HepG2 (cell line): ENCODE data around the gene SUDS3. TPM values are rescaled to one million over a fixed set of nuclear protein-coding genes. Genes with fewer than 3 reads are reported as not detected.

Source experiments
- ATAC-seq: fragments of 200-7000 bp; cut with Tn5 transposase; 3 replicates; pipeline ENCODE4 v1.9.1; 2020; ENCODE audit warnings: mild to moderate bottlenecking, moderate library complexity
- BruUV-seq: library from RNA; stranded (reverse); fragments of 400-500 nt; replicated peaks from 2 replicates; lab custom pipeline; 2021; lab: Mats Ljungman, UMichigan
- CTCF ChIA-PET: fragments of 300-600 bp; formaldehyde crosslinking; extraction: SDS; loops from one replicate; lab custom pipeline; 2021; ENCODE audit warnings: low total read pairs, inconsistent platforms, low intra/inter-chr PET ratio; lab: Yijun Ruan, JAX
- POLR2A ChIA-PET: fragments of 350-600 bp; sonication (Branson Sonifier 250); formaldehyde crosslinking; loops from one replicate; lab custom pipeline; 2020; ENCODE audit warnings: antibody characterized with exemption, inconsistent platforms; lab: Yijun Ruan, JAX
- DNase-seq: peaks from one replicate; pipeline ENCODE4 v3.0.0-alpha.2; 2015; ENCODE audit warnings: low spot score
- FAIRE-seq: peaks from 3 replicates; lab custom pipeline; 2011; peaks lifted over from hg19 to GRCh38; lab: Jason Lieb, UNC
- H2AFZ ChIP-seq: one replicate; pipeline ENCODE4 v1.6.1; 2011; ENCODE audit warnings: low read length, inconsistent platforms
- H3K27ac ChIP-seq: fragments of 300-600 bp; 3 replicates; pipeline ENCODE4 v1.8.0; 2011; ENCODE audit warnings: mixed run types, mild to moderate bottlenecking, mixed read lengths, low read length, inconsistent platforms; ENCODE audit not compliant: insufficient read depth; ENCODE audit errors: extremely low read length
- H3K27me3 ChIP-seq, 2 experiments: fragments of 200-600 bp in 1 of 2; 2 replicates in 1 of 2; 3 replicates in 1 of 2; pipeline versions ENCODE4 v1.6.0 to v1.8.0; 2011; ENCODE audit warnings: low read length in 2 of 2, mild to moderate bottlenecking in 2 of 2, moderate library complexity in 2 of 2, inconsistent platforms in 1 of 2; ENCODE audit not compliant: insufficient read depth in 2 of 2, control insufficient read depth in 1 of 2
- H3K36me3 ChIP-seq, 2 experiments: fragments of 200-600 bp in 1 of 2; replicated peaks in 1 of 2; 2 replicates in 1 of 2; 3 replicates in 1 of 2; pipeline versions ENCODE4 v1.5.1 to v1.8.0; 2011; ENCODE audit warnings: low read length in 2 of 2, inconsistent platforms in 1 of 2; ENCODE audit not compliant: insufficient read depth in 2 of 2, control insufficient read depth in 1 of 2
- H3K4me1 ChIP-seq: 2 replicates; pipeline ENCODE4 v1.5.1; 2012; ENCODE audit warnings: low read length, inconsistent platforms; ENCODE audit not compliant: insufficient read depth
- H3K4me2 ChIP-seq: 2 replicates; pipeline ENCODE4 v1.6.0; 2011; ENCODE audit warnings: low read depth, low read length, inconsistent platforms
- H3K4me3 ChIP-seq, 3 experiments: fragments of 200-600 bp in 1 of 3; sonication (generic), shearing (Covaris generic) in 1 of 3; replicated peaks in 1 of 3; 2 replicates each; pipeline ENCODE4 v1.5.1; 2011 to 2016; ENCODE audit warnings: low read length in 3 of 3, inconsistent platforms in 2 of 3, low read depth in 2 of 3, mild to moderate bottlenecking in 2 of 3, control low read depth in 1 of 3, mixed read lengths in 1 of 3; ENCODE audit not compliant: insufficient read depth in 1 of 3
- H3K79me2 ChIP-seq: one replicate; pipeline ENCODE4 v1.6.1; 2011; ENCODE audit warnings: low read length, inconsistent platforms; ENCODE audit not compliant: insufficient read depth
- H3K9ac ChIP-seq: 2 replicates; pipeline ENCODE4 v1.6.0; 2011; ENCODE audit warnings: mild to moderate bottlenecking, low read depth, low read length, inconsistent platforms; ENCODE audit not compliant: insufficient read depth
- H3K9me3 ChIP-seq: 2 replicates; pipeline ENCODE4 v1.5.1; 2012; ENCODE audit warnings: mild to moderate bottlenecking, low read length
- H4K20me1 ChIP-seq: 2 replicates; pipeline ENCODE4 v1.6.0; 2011; ENCODE audit warnings: inconsistent platforms, mild to moderate bottlenecking, low read length, moderate library complexity; ENCODE audit not compliant: insufficient read depth
- JUN ChIP-seq: sonication (generic); formaldehyde crosslinking; IDR thresholded peaks from 2 replicates; pipeline ENCODE4 v1.4.0; 2020; ENCODE audit warnings: mild to moderate bottlenecking, missing genetic modification reagents
- KAT7 ChIP-seq: IDR thresholded peaks from 2 replicates; pipeline ENCODE4 v1.6.1; 2018; ENCODE audit warnings: borderline replicate concordance, missing compliant biosample characterization
- NR2F6 ChIP-seq, 2 experiments: IDR thresholded peaks; 2 replicates each; pipeline ENCODE4 v1.6.1; 2016; ENCODE audit warnings: antibody characterized with exemption in 1 of 2, mild to moderate bottlenecking in 1 of 2
- ONECUT2 ChIP-seq: sonication (generic); formaldehyde crosslinking; IDR thresholded peaks from 2 replicates; pipeline ENCODE4 v1.4.0; 2020; ENCODE audit warnings: missing genetic modification reagents
- SIN3A ChIP-seq: IDR thresholded peaks from 2 replicates; pipeline ENCODE4 v1.6.1; 2011; ENCODE audit warnings: low read depth, mild to moderate bottlenecking, control low read depth, low read length, borderline replicate concordance
- ZFY ChIP-seq: sonication (generic); formaldehyde crosslinking; IDR thresholded peaks from 2 replicates; pipeline ENCODE4 v1.4.0; 2020; ENCODE audit warnings: missing genetic modification reagents
- ZNF224 ChIP-seq: sonication (generic); formaldehyde crosslinking; IDR thresholded peaks from 2 replicates; pipeline ENCODE4 v1.5.0; 2020; ENCODE audit warnings: mild to moderate bottlenecking, missing genetic modification reagents
- ZNF556 ChIP-seq: sonication (generic); formaldehyde crosslinking; IDR thresholded peaks from 2 replicates; pipeline ENCODE4 v1.4.0; 2020; ENCODE audit warnings: mild to moderate bottlenecking, missing genetic modification reagents, borderline replicate concordance
- WGBS: methylation state at CpG from one replicate; pipeline ENCODE4 v1.1.6; 2017; ENCODE audit warnings: low lambda C conversion rate; 5-methylcytosine and 5-hydroxymethylcytosine counted together
- in situ Hi-C: cut with HindIII; loops from 2 replicates; pipeline ENCODE4 v1.10.0; 2017; ENCODE audit warnings: low pct_unique_long_range_greater_than_20kb; ENCODE audit not compliant: extremely low pct_ligation_motif_present
- intact Hi-C: fragments of 100-400 bp; cut with micrococcal nuclease; formaldehyde crosslinking; loops from one replicate; pipeline ENCODE4 v1.10.0; 2022; ENCODE audit not compliant: unreplicated experiment
- polyA plus RNA-seq, 8 experiments: library from polyadenylated mRNA; depleted of rRNA in 3 of 8; stranded (reverse) in 7 of 8; unstranded in 1 of 8; fragments of >200 nt; fragmentation: Illumina TruSeq in 4 of 8; extraction: Trizol in 4 of 8; gene quantifications; 2 replicates each; pipeline versions ENCODE4 v1.2.1 to v1.2.3, GENCODE V29; 2011 to 2016; ENCODE audit warnings: low read depth in 4 of 8, missing spikeins in 1 of 8, mixed read lengths in 1 of 8; ENCODE audit not compliant: insufficient read depth in 1 of 8
- total RNA-seq, 5 experiments: library from RNA; depleted of rRNA; stranded (reverse); fragments of >200 nt; fragmentation: Illumina TruSeq; extraction: Trizol; gene quantifications; 2 replicates each; pipeline ENCODE4 v1.2.3, GENCODE V29; 2016; ENCODE audit warnings: low read depth in 1 of 5
- TF ChIP-seq, protein P1 (sequence below): sonication (generic); formaldehyde crosslinking; IDR thresholded peaks from one replicate; pipeline ENCODE4 v1.5.1; 2020; ENCODE audit warnings: mild to moderate bottlenecking, missing genetic modification reagents; ENCODE audit errors: not compliant biosample characterization

SUDS3 gene
- total and polyA plus RNA-seq, 2 of the 13 experiments (the other 11 are each of a cell fraction or from before 2014, with no cell fraction given), result 20.2 to 33.1 TPM

DNA sequence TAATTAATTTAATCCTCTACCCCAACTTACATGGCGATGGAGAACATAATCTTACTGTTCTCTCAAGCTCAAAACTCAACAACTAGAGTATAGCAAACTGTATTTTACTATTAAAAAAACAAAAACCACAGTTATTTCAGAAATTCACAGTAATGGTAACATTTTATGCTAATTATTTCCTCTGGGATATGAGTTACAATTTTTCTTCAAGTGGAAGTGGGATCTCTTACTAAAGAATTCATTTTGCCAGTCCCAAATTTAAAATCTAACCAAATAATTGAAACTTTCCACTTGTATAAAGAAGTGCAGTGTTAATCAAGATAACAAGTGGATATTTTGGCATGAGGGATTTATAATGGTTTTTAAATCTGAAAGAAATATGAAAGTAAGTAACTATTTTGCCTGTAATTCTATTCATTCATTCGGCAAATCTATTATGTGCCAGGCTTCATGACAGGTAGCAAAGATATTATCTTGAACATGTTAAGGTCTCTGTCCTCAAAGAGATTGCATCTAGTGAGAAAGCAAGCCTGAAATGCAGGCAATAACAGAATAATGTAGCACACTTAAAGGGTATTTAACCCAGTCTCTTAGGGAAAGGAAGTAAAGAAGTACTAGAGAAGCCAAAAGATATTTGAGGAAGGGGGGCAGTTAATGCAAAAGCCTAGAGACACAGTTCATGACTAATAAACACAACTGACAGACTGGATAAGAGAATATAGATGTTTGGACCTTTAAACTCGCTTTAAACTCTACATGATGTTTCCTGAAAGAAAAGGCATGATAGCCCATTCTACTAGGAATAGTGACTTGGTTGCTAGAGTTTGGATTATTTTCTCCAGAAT is 47.6 kb upstream of the SUDS3 start:
- Histone ChIP-seq H3K4me3 (no peak overlapping the region), H3K9ac (no peak overlapping the region), H3K36me3 (no peaks in the 10 kb centered on the region), H2AFZ (no peak overlapping the region), H4K20me1 (no peaks in the 10 kb centered on the region), H3K9me3 (no peaks in the 10 kb centered on the region), H3K4me1 (no peaks in the 10 kb centered on the region), H3K4me2 (no peak overlapping the region), H3K27ac (no peak overlapping the region), H3K79me2 (peaks cover 2% of the 10 kb centered on the region), H3K27me3 (no peaks in the 10 kb centered on the region)
- POLR2A ChIA-PET, result no interaction called here
- intact Hi-C loops, result no loop called here
- TF ChIP-seq JUN, result no peak
- no peak for TF ChIP-seq ONECUT2
- 91% methylated on average over 3 of the region's 3 CpGs for WGBS
- CTCF ChIA-PET, result no interaction called here
- in situ Hi-C loops, result no loop called here
- no peak for ATAC-seq
- DNase-seq, result no peak
- BruUV-seq, result no TSS peak
- FAIRE-seq, result no peak

DNA sequence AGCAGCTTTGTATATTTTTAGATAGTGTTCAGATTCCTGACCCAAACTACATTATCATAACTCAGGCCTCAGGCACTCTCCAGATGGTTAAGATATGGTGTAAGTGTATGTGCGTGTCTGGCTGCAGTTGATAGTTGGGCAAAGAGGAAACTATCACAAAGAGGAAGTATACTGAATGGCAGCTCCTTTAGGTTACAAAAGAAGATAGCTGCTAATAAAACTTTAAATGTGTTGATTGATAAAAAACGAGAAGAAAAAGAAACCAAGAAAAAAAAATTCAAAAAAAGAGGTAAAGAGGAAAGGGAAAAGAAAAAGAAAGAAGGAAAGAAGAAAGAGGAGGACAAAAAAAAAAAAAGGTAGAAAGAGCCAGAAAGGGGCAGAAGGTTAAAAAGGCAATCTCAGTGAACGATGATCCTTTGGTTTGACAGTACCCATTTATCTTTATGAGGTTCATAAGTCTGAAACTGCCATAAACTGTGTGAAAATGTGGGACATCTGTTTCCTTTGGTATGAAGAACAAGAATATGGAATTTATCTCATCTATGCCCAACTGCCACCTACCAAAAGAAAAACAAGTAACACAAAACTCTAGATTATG is 45.8 kb upstream of the SUDS3 start:
- Histone ChIP-seq H3K27me3 (no peaks in the 10 kb centered on the region), H3K4me3 (no peak overlapping the region), H3K9ac (no peak overlapping the region), H3K4me1 (no peaks in the 10 kb centered on the region), H3K27ac (no peak overlapping the region), H3K79me2 (peaks cover 2% of the 10 kb centered on the region), H3K9me3 (no peaks in the 10 kb centered on the region), H4K20me1 (no peaks in the 10 kb centered on the region), H3K36me3 (no peaks in the 10 kb centered on the region), H3K4me2 (no peak overlapping the region), H2AFZ (no peak overlapping the region)
- ATAC-seq, result no peak
- CTCF ChIA-PET, result no interaction called here
- POLR2A ChIA-PET, result no interaction called here
- 93% methylated on average over 3 of the region's 3 CpGs for whole genome bisulfite sequencing
- no peak for FAIRE-seq
- intact Hi-C loops, result no loop called here
- BruUV-seq, result no TSS peak
- in situ Hi-C loops, result no loop called here
- DNase-seq, result no peak
- TF ChIP-seq ZFY (CRISPR knock-in tag) (no peak), KAT7 (no peak), ZNF556 (CRISPR knock-in tag) (no peak), NR2F6 (IDR thresholded peaks at IDR 0.05) (no peak), NR2F6 (CRISPR knock-in tag; IDR thresholded peaks at IDR 0.05) (no peak), SIN3A (no peak), ZNF224 (CRISPR knock-in tag) (no peak)
- TF ChIP-seq, protein P1, sequence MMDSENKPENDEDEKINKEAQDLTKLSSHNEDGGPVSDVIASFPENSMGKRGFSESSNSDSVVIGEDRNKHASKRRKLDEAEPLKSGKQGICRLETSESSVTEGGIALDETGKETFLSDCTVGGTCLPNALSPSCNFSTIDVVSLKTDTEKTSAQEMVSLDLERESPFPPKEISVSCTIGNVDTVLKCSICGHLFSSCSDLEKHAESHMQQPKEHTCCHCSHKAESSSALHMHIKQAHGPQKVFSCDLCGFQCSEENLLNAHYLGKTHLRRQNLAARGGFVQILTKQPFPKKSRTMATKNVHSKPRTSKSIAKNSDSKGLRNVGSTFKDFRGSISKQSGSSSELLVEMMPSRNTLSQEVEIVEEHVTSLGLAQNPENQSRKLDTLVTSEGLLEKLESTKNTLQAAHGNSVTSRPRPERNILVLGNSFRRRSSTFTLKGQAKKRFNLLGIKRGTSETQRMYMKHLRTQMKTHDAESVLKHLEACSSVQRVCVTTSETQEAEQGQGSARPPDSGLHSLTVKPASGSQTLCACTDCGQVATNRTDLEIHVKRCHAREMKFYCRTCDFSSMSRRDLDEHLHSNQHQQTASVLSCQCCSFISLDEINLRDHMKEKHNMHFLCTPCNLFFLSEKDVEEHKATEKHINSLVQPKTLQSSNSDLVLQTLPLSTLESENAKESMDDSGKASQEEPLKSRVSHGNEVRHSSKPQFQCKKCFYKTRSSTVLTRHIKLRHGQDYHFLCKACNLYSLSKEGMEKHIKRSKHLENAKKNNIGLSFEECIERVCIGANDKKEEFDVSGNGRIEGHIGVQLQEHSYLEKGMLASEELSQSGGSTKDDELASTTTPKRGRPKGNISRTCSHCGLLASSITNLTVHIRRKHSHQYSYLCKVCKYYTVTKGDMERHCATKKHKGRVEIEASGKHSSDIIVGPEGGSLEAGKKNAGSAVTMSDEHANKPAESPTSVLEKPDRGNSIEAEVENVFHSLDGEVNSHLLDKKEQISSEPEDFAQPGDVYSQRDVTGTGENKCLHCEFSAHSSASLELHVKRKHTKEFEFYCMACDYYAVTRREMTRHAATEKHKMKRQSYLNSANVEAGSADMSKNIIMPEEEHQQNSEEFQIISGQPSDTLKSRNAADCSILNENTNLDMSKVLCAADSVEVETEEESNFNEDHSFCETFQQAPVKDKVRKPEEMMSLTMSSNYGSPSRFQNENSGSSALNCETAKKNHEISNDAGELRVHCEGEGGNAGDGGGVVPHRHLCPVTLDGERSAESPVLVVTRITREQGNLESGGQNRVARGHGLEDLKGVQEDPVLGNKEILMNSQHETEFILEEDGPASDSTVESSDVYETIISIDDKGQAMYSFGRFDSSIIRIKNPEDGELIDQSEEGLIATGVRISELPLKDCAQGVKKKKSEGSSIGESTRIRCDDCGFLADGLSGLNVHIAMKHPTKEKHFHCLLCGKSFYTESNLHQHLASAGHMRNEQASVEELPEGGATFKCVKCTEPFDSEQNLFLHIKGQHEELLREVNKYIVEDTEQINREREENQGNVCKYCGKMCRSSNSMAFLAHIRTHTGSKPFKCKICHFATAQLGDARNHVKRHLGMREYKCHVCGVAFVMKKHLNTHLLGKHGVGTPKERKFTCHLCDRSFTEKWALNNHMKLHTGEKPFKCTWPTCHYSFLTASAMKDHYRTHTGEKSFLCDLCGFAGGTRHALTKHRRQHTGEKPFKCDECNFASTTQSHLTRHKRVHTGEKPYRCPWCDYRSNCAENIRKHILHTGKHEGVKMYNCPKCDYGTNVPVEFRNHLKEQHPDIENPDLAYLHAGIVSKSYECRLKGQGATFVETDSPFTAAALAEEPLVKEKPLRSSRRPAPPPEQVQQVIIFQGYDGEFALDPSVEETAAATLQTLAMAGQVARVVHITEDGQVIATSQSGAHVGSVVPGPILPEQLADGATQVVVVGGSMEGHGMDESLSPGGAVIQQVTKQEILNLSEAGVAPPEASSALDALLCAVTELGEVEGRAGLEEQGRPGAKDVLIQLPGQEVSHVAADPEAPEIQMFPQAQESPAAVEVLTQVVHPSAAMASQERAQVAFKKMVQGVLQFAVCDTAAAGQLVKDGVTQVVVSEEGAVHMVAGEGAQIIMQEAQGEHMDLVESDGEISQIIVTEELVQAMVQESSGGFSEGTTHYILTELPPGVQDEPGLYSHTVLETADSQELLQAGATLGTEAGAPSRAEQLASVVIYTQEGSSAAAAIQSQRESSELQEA (CRISPR knock-in tag), result no peak
